Activated CD4-positive, alpha-beta T cell treated with anti-CD3 and anti-CD28 coated beads for 24 hours (primary cell): ENCODE measurements around the gene SMC1A.
A peak's percentile ranks its signal among the peaks of the same experiment; 100 is the strongest.
"Not testable (repeated sequence)": the region's sequence is repeated elsewhere in the genome, so short reads cannot be mapped to it uniquely, and the experiment has no call there.

ENCODE experiments used
- DNase-seq, 2 donors: peaks; one replicate each; pipeline ENCODE4 v3.0.0-alpha.2; 2020; ENCODE audit warnings: low read depth in 2 of 2

SMC1A gene

DNA sequence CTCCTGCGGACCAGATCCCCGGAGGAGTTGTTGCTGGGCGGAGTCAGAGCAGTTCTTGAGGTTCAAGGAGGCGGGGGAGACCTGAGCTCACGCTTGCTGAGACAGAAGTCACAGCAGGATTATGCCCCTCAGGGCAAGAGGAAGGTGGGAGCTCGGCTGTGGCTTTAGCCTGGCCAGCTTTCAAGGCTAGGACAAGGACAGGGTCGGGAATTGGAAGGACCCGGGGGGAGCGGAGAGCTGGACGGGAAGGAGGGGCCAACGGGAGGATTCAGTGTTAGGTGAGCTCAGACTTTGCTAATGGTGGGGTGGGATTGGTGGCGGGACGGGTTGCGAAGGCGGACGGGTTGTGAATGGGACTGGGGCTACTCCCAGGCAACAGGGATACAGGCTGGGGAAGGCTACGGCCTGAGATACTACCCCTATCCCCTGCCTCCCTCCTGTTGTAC, 430 bp upstream of the SMC1A start, which contains the start of gene RIBC1:
RIBC1 (plus strand) TSS at position 13 of the 446 bp plus-strand sequence. CDS start 3,404 bp downstream, outside the sequence.
- DNase-seq = no peak

DNA sequence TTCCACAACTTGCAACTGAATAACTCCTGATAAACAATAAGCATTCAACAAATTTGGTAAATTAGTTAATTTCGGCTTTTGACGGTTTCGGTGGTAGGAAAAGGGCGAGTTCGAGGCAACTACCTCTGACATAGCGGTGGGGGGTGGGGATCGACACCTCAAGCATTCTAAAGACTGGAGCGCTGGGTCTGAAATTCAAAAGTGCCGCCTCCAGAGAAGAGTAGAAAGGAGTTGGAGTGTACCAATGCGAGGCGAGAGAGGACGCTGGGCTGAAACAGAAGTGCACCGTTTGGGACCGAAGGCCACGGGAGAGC, 725 bp downstream of the SMC1A start:
- no peak for DNase-seq

DNA sequence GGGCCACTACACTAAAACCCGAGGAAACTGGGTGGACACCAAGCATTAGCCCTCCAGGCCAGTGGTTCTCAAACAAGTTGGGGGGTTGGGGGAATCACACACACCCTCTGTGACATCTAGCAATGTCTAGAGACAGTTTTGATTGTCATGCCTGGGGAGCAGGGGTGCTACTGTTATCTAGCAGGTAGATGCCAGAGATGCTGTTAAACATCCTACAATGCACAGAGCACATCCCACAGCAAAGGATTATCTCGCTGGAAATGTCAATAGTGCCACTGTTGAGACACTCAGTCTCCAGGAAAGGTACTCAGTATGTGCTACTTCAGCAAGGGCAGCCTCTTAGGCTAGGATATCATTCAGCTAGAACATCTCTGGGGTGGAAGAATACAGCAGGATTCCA, 1.3 kb downstream of the SMC1A start:
- DNase-seq = no peak

DNA sequence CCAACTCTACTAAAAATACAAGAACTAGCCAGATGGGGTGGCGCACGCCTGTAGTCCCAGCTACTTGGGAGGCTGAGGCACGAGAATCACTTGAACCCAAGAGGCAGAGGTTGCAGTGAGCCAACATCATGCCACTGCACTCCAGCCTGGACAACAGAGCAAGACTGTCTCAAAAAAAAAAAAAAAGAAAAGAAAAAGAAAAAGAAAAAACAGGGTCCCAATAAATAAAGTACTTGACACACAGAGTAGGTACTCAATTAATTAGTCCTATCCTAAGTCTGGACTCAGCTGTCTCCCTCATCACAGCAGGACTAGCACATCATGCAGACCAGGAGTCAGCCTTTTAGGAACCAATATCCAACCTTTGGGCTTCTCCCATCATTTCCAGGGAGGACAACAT, 2.1 kb downstream of the SMC1A start:
- DNase-seq = not testable (repeated sequence)

DNA sequence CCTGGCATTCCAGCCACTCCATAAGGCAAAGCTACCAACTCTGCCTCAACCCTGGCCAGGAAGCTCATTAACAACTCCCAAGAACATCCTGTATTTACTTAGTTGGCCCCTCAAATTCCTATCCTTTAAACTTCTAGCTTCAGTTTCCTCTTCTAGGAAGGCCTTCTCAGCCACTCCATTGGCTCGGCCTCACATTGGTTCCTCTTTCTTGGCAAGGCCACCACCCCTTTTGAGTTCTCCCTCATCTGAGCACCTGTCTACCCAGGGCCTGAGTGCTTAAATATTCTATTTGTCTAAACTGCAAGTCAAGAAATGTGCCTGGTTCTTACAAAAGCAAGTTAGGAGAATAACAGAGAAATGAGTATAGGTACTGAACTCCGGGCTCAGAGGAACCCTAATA, 10.0 kb downstream of the SMC1A start:
- DNase-seq = no peak

DNA sequence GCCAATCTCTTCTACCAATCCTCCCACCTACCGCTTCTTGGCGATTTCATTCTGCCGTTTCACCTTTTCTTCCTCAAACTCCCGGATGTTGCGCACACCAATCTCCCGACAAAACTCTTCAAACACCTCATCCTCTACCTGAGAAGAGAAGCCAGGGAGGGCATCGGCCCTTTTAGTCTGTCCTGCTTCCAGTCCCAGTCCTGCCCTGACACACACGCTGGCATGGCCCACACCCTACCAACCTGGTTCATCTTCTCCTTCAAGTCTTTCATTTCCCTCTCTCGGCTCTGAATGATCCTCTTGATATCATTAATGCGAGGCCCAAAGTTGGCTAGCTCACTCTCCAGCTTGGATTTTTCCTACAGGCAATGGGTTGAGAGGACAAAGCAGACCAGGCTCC, 18.9 kb downstream of the SMC1A start:
- DNase-seq = no peak

DNA sequence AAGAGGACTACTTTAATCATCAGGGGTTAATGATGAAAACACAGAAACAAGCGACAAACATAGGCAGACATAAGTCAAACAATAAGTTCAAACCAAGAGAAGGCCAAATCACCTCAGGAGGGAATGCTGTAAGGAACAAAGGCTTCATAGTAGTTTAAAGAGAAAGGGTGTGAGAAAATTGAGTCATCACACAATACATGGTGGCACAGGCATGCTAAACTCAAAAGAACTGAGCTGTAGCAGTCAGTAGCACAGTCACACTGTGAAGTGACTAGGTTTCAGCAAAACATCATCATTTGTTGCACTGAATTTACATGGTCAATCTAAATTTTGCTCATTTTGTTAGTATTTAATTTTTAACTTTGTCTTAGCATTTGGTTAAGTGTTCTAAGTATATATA, 24.2 kb downstream of the SMC1A start:
- no peak for DNase-seq

DNA sequence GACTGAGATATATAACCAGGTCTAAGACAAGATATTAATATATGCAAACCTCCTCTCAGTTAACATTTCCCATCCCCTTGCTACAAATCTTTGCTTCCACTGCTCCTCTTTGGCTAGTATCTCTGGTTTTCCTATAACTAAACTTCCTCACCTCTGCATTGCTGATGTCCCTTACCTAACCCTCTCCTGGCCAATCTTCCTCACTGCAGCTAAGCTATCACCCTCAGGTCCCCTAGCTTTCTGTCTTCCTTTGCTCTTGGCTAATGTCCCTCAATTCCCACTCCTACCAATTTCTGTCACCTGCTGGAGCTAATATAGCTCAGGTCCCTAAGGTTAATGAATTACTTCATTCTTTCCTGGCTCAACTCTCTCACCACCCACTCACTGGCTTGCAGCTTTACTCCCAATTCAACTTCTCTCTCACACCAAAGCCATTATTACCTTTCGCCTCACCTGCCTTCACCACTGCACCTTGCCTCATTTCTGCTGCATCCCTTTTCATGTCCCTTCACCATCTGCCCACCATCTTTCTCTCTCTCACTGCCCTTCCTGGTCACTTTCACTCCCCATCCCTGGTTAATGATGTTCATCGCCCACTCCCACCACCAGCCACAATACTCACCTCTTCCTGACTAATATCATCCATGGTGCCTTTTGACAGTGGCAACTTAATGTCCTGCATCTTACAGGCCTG, 26.7 kb downstream of the SMC1A start:
- no peak for DNase-seq

DNA sequence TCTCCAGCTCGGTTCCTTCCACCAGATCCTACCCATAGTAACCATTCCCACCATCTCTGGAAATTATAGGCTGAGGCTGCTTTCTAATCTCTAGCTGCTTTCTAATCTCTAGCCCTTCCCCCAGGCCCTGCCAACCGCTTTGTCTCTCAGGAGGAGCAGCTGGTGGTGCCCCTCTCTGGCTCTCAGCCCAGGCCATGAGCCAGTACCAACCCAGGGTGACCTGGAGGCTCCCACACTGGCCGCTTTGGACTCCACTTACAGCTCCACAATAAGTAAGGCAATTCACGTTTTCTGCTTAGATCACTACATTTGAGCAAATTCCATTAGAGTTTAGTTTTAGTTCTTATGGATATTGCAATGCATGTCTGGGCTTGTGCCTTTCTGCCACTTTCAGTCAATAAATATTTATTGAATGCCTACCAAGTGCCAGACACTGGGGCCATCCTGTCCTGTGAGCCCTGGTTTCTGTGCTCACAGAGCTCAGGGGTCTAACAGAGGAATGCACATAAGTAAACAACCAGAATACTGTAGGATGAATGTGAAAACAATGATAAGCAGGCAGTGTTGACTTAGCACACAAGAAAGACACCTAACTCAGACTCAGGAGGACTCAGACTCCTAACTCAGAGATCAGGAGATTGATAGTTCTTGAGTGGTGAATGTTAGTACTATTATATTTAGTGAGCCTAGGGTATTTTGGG, 38.9 kb downstream of the SMC1A start:
- no peak for DNase-seq

DNA sequence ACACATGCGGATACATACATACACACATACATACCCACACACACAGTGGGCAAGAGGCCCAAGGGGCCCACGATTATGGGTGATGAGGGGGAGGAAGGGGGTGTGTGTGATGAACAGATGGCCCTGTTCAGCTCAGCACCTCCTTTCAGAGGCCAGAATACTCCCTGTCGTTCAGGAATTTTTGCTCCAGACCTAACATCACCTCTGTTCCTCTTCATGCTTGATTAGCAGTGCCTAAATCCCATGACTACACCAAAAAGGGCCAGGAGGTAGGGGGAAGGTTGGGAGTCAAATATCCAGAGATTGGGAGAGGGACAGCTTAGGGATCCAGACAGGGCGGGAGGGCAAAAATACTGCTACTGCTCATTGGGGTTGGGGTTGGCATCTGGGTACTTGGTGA, 42.7 kb downstream of the SMC1A start:
- no peak for DNase-seq

DNA sequence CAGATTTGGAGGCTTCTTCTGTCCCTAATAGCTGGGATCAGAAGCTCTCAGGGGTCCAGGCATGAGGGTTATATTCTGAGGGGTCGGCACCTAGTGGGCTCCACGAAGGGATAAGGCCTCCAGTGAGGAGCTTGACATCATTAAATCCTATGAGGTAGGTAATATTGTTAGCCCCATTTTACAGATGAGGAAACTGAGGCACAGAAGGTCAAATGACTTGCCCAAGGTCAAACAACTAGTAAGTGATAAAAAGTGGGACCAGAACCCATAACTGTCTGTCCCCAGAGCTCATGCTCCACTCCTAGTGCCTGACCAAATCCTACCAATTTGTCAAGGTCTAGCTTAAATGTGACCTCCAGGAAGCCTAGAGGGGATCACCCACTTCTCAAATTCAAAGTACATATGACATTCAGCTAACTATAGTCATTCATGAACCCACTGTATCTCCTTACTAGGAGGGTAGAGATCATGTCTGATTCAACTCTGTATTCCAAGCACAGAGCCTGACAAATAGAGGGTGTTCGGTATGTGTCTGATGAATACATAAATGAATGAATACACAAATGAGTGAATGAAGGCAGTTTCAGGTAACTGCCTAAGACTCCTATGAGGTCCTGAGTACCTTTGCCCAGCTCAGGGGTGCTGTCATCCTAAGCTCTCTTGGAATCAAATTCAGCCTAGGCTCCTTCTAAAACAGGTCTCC, 43.3 kb downstream of the SMC1A start:
- DNase-seq = no peak

DNA sequence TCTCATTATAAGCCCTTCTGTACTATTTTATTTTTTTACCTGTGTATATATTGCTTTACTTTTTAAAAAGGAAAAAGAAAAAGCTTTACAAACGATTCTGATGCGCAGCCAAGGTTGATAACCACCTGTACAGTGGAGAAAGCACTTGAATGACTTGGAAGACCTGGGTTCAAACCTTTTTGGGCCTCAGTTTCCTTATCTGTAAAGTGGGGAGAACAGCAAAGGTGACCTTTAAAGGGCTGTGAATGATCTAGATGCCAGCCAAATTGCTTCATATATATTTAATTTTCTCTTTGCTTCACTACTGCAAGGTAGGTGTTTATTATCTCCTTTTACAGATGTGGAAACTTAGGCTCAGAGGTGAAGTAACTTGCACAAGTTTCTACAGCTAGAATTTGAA, 45.0 kb downstream of the SMC1A start:
- DNase-seq = no peak

DNA sequence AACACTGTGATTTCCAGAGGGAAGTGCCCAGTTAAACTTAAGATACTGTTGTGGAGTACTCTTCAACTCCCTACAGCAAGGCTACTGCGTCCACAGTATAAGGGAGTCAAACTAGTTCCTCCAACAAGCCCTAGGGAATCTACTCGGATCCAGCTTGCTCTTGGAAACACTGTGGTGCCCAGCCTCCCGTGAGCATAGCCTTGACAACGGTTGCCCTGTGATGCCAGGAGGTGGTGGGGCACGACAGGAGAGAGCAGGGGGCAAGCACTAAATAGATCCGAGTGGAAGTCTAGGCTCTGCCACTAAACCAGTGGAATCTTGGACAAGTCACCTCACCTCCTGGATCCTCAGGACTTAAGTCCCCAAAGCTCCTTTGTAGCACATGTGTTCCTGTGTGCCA, 45.6 kb downstream of the SMC1A start:
- no peak for DNase-seq

DNA sequence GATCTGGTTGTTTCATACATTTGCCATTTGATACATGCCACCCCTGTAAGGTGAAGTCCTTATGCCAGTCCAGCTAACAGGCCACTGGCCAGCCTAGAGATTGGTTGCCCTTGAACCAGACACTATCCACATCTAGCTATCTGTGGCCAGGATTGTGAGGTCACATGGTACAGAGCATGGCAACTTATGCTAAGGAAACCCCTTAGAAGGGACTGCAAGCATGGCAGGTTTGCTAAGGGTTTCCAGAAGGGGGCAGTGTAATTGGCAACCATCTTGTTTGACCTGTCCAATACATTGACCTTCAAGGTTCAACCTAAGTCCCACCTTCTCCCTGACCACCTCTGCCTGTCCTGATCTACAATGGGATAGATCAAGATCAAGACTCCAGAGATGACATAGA, 47.5 kb downstream of the SMC1A start:
- DNase-seq = no peak

DNA sequence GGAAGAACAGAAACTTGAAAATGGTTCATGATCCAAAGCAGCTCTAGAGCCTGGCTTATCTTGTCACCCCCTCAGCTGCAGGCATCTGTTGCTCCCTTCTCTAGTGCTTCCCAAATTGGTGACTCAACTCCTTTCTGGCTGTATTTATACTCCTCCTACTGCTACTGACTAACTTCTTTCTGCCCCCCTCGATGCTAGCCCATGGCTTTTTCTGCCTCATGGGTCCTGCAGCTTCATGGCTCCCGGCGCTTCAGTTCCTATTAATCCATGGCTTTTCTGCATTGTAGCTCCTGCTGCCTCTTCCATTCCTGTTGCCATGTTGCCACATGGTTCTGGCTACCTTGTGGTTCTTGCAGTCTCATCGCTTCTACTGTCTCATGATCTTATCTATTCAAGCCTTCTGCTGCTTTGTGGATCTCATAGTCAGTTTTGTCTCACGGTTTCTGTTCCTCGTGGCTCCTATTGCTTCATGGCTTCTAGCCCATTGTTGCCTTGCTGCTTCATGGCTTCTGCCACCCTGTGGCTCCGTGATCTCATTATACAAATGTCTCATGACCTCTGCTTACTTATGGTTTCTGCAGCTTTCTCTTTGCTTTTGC, 48.1 kb downstream of the SMC1A start:
- DNase-seq = no peak

DNA sequence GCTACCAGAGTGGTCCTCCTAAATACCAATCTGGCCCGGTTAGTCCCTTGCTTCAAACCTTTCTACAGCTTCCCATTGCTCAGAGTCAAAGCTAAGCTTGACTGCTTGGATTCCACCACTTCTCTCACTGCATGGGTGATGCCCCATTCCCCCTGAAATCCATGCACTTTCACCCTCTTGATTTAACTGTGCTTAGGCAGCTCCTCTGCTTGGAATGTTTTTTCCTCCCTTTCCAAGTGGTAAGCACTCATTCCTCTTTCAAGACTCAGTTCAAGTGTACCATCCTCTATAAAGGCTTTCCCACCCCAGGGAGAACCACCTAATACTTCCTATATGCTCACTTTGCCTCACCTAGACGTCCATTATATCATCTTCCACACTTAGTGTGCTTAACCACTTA, 49.1 kb downstream of the SMC1A start:
- DNase-seq = no peak

DNA sequence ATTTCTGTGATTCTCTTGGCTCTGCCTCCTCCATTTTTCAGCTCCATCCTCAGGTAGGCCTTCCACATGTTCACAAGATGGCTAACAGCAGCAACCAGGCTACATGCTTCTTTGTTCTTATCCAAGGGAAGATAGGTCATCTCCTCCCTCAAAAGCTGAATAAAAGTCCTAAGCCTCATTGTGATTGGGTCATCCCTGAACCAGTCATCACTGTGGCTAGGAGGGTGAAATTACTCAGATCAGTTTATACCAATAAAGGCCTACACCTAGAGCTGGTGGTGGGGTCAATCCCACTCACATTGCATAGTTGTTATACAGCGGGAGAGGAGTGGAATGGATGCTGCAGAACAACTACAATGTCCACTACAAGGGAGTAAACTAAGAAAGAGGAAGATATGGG, 56.0 kb downstream of the SMC1A start:
- DNase-seq = not testable (repeated sequence)

DNA sequence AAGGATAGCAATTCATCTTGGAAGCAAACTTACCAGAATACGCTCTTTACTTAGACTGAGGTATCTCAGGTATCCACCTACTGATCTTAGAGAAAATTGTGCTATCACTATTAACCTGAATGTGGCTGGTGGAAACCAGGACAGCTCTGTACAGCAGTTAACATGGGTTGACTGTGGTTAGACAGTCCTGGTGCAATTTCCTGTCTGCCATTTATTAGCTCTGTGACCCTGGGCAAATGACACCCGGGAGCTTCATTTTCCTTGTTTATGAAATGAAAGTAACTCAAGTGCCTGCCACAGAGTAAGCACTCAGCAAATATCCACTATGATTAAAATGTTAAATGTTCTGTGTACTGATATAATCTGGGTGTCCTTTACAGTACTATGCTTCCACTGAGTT, 60.0 kb downstream of the SMC1A start:
- no peak for DNase-seq

DNA sequence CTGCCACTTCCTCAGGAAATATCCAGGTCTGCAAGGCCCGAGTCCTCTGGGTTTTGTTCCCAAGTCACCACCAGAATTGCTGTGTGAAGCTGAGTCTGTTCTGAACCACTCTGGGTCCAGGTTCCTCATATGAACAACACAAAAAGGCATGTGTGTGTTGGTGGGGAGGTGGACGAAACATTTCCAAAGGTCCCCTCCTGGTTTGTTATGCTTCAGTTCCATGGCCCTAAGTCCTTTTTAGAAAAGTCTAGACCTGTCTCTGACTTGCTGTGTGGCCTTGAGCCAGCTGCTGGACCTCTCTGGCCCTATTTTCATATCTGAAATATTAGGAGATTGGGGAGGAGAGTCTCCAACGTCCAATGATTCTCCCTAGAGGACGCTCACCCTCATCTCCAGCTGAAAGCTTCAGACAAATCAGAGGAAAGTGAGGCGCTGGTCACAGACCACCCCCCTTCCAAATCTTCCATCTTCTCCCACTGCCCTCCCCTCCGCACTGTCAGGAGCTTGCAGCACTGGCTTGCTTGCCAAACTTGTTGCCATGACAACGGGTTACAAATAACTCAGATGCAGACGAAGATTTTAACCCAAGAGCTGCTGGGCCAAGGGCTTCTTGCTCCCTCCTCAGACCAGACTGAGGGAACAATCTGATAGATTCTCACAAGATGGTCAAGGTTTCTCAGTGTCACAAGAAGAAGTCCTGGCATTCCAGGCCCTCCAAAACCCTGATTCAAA, 64.5 kb downstream of the SMC1A start:
- DNase-seq = no peak

DNA sequence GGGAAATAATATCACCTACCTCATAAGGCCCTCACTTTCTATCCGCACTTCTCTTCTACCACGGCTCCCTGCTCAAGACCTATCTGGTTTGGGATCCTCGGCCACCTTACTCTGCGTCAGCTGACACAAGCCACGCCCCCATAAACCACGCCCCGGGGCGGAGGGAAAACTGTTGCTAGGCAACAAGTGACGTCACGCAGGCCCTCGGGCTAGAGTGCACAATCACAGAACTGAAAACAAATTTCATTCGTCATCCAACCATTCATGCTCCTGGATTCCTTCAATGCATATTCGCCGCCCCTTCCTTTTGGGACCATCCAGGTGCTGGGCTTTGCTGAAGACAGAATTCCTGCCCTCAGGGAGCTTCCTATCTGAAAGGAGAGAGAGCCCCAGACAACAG, 66.3 kb downstream of the SMC1A start:
- peak in 1 of 2 donors; percentile 5 for DNase-seq

DNA sequence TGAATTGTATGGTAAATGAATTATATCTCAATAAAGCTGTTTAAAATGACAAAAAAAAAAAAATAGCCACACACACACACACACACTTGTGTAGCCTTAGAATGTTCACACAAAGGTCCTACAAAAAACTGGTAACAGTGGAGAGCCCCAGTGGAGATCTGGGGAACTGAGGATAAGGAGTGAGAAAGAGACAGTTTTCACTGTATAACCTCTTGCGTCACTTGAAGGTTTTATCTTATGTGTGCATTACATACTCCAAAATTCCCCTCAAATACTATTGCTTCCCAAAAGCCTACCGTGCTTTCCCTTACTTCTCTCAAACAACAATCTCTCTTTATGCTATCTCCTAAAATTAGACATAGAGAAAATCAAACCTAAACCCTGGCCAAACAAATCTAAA, 67.8 kb downstream of the SMC1A start:
- no peak for DNase-seq

DNA sequence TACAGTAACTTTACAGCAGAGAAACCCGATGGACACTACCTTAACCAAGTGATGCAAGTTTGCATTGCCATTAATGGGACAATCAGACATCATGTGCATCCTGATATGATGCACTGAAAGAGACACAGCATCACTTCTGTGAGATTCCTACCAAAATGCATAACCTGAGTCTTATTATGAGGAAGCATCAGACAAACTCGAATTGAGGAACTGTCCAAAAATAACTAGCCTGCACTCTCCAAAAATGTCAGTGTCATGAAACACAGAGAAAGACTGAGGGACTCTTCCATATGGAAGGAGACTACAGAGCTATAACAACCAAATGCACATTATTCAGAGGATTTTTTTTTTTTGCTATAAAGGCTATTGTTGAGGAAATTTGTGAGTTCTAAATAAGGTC, 74.5 kb downstream of the SMC1A start:
- no peak for DNase-seq
